Measurements from ENCODE around the gene DDR1.

- TF ChIP-seq SP1 (IDR thresholded peaks at IDR 0.05) (no peak), LEF1 (IDR thresholded peaks at IDR 0.05; ENCODE audit: borderline replicate concordance) (no peak), BHLHE40 (IDR thresholded peaks at IDR 0.05; ENCODE audit: borderline replicate concordance) (no peak), HDGF (IDR thresholded peaks at IDR 0.05; ENCODE audit: borderline replicate concordance) (no peak), FOXM1 (IDR thresholded peaks at IDR 0.05; ENCODE audit: borderline replicate concordance) (no peak), FOXA1 (IDR thresholded peaks at IDR 0.05) (no peak), NFRKB (IDR thresholded peaks at IDR 0.05) (no peak), CTBP1 (IDR thresholded peaks at IDR 0.05; ENCODE audit: borderline replicate concordance) (no peak), FOXK2 (IDR thresholded peaks at IDR 0.05) (no peak), SUZ12 (IDR thresholded peaks at IDR 0.05) (no peak)
Measured at GRCh38 chr6:30842754-30843610, 41.3 kb upstream of the DDR1 start.
